Measurements from ENCODE around the gene POPDC2.

The POPDC2 gene

DNA sequence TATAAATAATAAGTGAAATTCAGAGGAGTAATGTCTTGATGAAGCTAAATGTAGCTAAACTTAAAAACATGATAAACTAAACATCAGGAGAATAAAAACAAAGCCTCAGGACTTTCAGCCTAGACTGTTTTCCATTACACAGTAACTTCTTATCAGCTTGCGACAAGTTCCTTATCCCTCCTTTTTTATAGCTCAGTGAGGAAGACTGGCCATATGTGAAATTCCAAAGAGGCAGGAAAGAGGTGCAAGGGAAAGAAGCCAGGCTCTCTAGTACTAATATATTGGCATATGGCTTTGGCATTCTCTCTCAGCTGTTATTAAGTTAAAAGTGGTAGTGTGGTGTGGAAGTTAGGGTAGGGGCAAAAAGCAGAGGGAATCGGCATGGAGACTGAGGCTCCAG is 12.4 kb upstream of the POPDC2 start:
- DNase-seq (ENCODE audit: low read depth) = no peak

DNA sequence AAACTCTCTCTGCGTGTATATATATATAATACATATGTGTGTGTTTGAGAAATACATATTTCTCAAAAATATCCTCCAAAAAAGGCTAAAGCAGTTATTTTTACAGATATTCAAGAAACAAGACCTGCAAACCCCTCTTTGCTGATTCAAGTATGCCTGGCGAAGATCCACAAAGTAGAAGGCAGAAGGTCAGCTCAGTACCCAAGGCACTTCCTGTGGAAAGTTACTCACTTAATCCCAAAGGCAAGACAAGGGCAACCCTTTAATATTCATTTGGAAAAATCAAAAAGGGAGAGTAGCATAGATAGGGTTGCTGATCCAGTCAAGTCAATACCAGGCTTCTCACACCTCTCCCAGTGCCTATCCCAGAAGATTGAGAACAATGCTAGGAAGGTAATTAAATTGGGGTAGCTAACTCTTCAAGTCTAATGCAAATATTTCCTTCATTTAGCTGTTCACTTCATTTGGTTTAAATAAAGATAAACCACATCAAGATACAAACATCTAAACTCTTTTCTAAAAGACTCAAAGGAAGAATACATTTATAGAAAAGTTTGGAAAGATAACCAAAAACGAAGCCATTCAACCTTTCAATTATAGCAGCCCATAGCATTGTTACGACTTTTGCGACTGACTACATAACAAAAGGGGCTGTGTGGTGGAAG is 9.6 kb upstream of the POPDC2 start:
- DNase-seq (ENCODE audit: low read depth) = no peak

DNA sequence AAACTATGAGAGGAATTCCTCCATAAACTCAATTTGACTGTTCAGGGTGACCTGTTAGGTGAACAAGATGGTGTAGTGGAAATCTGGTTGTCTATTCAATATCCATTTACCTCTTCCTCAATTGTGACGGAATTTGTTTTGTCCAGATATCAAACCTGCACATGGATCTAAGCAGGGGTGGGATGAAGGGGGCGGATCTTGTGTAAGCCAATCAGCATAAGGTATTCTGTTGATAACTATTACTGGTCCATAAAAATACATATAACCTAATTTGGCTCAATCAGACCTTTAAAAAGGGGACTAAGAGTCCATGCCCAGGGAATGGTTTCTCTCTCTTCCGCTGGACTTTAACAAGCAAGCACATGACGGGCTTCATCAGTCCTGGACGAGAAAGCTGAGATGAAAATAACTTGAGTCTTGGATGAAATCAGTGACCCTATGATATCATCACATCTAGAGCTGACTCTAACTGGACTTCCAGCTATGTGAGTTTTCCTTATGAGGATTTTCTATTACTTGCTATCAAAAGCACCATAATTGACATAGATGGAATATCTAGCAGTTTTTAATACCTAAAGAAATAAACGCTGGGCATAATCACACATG is 5.7 kb upstream of the POPDC2 start:
- no peak for DNase-seq (ENCODE audit: low read depth)

DNA sequence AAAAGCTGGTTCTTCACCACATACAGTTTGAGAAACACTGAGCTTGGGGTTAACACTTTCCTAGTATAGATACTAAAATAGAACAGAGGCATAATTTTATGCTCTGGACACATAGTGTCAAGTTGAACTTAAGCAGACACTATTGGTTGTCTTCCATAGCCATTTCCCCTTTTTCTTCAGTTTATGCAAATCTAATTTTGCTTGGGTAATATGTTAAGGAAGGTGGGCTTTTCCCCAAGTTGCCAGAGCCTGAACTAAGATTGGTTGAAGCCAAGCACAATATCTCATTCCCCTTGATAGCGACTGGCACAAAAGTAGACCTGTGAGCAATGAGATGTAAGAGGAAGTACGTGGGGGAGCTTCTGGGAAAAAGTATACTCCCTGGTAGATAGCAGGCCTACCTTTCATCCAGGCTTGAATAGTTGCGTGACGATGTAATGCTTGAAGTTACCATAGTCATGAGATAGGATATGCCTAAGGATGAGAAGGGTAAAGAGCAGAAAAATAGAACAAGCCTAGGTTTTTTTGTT is 4.5 kb upstream of the POPDC2 start:
- DNase-seq (ENCODE audit: low read depth) = no peak

DNA sequence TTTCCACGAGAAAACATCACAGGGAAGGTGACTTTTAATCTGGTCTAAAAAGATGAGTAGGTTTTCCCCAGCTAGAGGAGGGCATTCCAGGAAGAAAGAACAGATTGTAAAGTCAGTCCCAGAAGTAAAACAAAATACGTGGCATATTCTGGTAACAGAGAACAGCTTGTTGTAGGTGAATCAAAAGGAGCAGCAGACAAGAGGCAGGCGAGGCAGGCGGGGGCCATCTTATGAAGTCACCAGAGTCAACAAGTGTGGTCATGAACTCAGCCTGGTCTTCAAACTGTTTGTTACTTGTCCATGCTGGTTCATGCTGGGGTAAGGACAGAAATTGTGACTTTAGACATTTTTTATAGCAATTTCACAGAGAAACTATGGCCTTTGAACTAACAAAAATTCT is 4.0 kb upstream of the POPDC2 start:
- no peak for DNase-seq (ENCODE audit: low read depth)

GRCh38 chr3:119663885-119664284 is 3.5 kb upstream of the POPDC2 start:
- no peak for DNase-seq (ENCODE audit: low read depth)

DNA sequence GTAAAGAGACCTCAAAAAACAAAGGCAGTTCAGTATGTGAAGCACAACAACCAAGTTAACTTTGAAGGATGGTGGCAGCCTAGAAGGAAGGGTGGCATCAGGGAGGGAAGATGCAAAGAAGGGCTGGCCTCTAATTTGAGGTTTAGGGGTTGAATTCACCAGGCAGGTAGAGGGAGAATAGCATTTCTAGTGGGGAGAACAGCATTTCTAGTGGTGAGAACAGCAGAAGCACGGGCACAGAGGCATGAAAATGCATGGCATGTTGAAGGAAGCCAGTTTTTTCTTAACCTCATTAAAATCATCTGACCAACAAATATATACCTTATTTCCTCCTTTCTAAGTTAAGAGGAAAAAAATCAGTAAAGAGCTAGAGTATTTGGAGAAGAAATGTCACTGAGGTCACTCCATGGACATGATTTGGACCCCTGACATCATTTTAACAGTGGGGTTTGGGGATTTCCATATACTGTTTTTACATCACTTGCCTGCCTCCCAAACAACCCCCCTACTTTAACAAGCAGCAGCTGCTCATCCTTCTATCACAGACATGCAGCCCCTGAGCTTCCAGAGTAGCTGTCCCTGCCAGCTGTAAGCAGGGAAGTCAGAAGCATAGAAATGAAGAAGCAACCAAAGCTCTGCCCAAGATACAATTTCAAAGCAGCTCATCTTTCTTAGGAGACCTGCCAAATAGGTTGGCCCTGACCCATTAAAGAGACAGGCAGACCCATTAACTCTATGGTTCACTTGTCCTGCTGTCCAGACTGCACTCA is 2.4 kb upstream of the POPDC2 start:
- DNase-seq (ENCODE audit: low read depth) = no peak

GRCh38 chr3:119659606-119660291 is 640 bp downstream of the POPDC2 start:
- no peak for DNase-seq (ENCODE audit: low read depth)

- no peak for DNase-seq (ENCODE audit: low read depth)
Observed at GRCh38 chr3:119658994-119659393, 1.4 kb downstream of the POPDC2 start.

DNA sequence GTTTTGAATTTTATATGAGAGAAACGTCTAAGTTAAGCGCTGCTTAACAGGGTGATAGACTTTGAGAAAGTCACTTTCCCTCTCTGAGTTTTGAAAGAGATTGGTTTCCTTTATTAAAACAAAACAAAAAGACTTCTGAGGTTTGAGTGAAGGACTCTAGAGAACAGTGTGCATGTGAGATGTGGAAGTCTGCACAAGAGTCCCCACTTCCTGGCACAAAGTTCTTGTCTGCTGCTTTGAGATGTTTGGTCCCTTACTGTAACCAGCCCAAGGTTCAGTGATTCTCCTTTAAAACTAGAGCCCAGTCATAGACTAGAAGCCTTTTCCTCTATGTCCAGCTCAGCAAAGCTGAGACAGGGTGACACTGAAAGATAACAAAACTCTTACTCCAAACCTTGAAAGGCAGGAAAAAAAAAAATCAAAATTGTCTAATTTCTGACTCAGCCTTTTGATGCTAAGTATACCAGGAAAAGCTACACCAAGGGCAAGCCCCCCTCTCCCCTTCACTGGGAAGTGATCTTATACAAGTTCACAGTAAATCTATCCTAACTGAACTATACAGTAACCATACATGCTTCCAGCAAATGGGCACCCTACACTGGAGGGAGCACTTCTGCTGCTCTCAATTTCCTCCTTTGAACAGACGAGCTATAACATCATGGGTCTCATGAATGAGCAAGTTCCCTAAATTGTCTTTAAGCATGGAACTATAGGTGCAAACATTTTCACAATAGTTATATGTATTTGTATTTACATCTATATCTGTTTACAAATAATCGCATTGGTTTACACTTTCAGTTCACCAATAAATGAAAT is 2.3 kb downstream of the POPDC2 start:
- no peak for DNase-seq (ENCODE audit: low read depth)

- DNase-seq (ENCODE audit: low read depth) = no peak
Observed at GRCh38 chr3:119653876-119654275, 6.5 kb downstream of the POPDC2 start.

GRCh38 chr3:119652306-119653033 is 7.9 kb downstream of the POPDC2 start:
- no peak for DNase-seq (ENCODE audit: low read depth)

DNA sequence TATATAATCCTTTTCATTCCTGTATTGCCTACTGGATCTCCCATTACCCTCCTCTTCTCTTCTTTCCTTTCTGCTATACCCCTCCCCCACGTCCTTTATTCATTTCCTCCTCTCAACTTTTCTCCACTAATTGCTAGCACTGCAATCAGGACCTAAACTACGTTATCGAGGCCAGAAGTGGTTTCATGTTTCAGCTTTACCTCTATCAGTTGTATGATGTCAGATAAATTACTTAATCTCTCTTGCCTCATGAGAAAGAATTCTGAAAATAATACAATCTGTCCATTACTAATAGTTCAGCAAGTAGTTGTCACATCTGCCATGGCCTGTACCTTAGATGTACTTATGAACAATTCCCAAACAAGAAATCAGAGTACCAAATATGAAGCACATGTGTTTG is 10.6 kb downstream of the POPDC2 start:
- no peak for DNase-seq (ENCODE audit: low read depth)

- no peak for DNase-seq (ENCODE audit: low read depth)
Observed at GRCh38 chr3:119647843-119648575, 12.4 kb downstream of the POPDC2 start.

GRCh38 chr3:119647171-119647570 is 13.2 kb downstream of the POPDC2 start:
- no peak for DNase-seq (ENCODE audit: low read depth)

- DNase-seq (ENCODE audit: low read depth) = no peak
Observed at GRCh38 chr3:119645813-119646212, 14.6 kb downstream of the POPDC2 start.

GRCh38 chr3:119644481-119644880 is 15.9 kb downstream of the POPDC2 start:
- no peak for DNase-seq (ENCODE audit: low read depth)

GRCh38 chr3:119643528-119643927 is 16.9 kb downstream of the POPDC2 start:
- no peak for DNase-seq (ENCODE audit: low read depth)

- no peak for DNase-seq (ENCODE audit: low read depth)
Observed at GRCh38 chr3:119642746-119643473, 17.5 kb downstream of the POPDC2 start.

- DNase-seq (ENCODE audit: low read depth) = no peak
Observed at GRCh38 chr3:119641416-119641815, 19.0 kb downstream of the POPDC2 start.
